SKM-1 (cell line): ENCODE results near the gene KRTAP4-12.
"Not testable (repeated sequence)": the region's sequence is repeated elsewhere in the genome, so short reads cannot be mapped to it uniquely, and the experiment has no call there.

Source experiments
- DNase-seq: peaks from one replicate; lab custom pipeline; 2025; ENCODE audit not compliant: unreplicated experiment; lab: John Stamatoyannopoulos, UW

Gene KRTAP4-12

GRCh38 chr17:41123991-41124371, at the start of gene KRTAP4-12:
TSS of gene KRTAP4-12 (minus strand) at chr17:41124182. CDS start at chr17:41124122, 60 bp downstream.
- DNase-seq: not testable (repeated sequence)

- DNase-seq: no peak
Observed at GRCh38 chr17:41171886-41172285, 47.9 kb upstream of the KRTAP4-12 start.

DNA sequence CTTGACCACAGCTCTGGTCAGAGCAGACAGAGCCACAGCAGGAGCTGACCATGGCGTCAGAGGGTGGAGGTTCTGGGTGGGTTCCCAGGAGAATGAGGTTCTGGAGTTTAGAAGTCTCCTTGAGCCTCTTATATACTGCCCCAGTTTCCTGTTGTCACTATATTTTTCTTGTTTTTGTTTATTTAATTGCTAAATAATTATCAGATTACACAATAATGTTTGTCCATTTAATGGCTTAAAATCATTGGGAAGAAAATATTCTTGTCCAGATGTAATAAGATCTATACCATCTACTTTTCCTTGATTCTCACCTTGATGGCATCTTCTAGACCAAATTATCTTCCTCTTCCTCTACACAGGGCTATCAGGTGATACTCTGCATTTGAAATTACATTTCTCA, 44.1 kb upstream of the KRTAP4-12 start, which contains the start of gene KRTAP4-3:
KRTAP4-3 (minus strand) TSS at position 101 of the 400 bp plus-strand sequence; CDS start at position 52, 49 bp downstream.
- DNase-seq: no peak

DNA sequence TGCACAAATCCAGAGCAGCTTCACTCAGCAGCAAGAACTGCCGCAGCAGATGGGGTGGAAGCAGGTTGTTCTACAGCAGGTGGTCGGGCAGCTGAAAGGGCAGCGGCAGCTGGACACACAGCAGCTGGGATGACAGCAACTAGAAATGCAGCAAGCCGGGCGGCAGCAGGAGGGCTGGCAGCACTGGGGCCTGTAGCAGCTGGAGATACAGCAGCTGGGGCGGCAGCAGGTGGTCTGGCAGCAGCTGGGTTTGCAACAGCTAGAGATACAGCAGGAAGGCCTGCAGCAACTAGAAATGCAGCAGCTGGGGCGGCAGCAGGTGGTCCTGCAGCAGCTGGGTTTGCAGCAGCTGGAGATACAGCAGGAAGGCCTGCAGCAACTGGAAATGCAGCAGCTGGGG, 43.6 kb upstream of the KRTAP4-12 start:
- no peak for DNase-seq

DNA sequence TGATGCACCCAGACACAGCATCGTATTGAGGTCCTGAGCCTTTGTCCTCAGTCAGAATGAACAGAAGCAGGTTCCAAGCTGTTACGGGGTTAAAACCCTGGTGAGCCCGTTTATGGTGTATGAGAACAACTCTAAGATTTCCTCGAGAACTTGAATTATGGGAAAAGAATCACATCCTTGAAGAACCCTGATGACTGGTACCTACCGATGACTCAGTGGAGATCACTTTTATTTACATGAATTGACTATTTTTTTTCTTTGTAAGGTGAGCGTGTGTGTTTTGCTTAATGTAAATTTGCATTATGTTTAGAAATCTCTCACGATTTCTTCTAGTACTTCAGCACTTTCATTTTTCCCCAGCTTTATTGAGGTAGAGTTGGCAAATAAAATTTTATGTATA, 39.8 kb upstream of the KRTAP4-12 start:
- DNase-seq: no peak

GRCh38 chr17:41160648-41161047, 36.7 kb upstream of the KRTAP4-12 start, which contains the start of gene KRTAP4-4:
TSS of gene KRTAP4-4 (minus strand) at chr17:41160748. CDS start at chr17:41160691, 57 bp downstream.
- no peak for DNase-seq

GRCh38 chr17:41160190-41160589, 36.2 kb upstream of the KRTAP4-12 start:
- not testable (repeated sequence) for DNase-seq

DNA sequence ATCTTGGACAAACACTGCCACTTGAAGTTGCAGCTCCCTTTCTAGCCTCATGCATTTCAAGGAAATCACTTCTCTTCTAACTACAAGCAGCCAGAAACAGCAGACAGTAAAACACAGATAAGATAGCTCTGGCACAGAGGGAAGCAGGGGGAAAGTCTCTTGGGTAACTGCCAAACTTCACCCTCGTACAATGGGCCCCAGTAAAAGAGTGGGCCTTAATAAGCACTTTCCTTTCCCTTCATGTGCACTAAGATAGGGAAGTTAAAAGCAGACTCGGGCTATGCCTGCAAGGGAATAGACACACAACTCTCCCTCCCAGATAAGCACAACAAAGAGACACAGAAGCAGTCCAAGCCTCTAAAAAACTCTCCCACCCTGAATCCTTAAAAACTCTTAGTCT, 29.9 kb upstream of the KRTAP4-12 start:
- DNase-seq: no peak

DNA sequence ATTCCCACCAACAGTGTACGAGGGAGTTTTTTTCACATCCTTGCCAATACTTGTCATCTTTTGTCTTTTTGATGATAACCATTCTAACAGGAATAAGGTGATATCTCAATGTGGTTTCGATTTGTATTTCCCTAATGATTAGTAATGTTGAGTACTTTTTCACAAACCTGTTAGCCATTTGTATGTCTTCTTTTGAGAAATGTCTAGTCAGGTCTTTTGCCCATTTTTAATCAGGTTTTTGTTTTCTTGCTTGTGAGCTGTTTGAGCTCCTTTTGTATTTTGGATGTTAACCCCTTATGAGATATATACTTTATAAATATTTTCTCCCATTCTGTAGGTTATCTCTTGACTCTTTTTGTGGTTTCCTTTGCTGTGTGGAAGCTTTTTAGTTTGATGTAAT, 27.5 kb upstream of the KRTAP4-12 start:
- no peak for DNase-seq

DNA sequence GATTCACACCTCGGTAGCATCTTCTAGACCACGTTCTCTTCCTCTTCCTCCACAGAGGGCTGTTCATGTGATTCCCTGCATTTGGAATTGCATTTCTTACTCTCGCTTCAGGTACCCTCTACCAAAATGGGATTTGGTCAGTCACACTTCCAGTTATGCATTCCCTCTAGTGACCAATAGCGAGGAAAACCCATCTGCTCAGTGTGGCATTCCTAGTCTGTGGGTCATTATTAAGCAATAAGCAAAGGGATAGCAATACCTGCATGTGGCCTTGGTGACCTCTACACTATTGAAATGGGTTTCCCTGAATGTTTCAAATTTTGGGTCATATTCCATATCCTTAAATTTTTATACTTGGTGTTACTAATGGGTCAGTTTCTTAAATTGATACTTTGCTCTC, 26.0 kb upstream of the KRTAP4-12 start:
- no peak for DNase-seq

DNA sequence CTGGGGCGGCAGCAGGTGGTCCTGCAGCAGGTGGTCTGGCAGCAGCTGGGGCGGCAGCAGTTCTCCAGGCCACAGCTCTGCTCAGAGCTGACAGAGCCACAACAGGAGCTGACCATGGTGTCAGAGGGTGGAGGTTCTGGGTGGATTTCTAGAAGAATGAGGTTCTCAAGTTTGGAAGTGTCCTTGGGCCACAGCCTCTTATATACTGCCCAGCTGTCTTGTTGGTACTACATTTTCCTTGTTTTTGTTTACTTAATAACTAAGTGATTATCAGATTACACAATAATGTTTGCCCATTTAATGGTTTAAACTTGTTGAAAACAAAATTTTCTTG, 25.6 kb upstream of the KRTAP4-12 start, which contains the start of gene KRTAP4-5:
KRTAP4-5 (minus strand) TSS at position 174 of the 334 bp plus-strand sequence; CDS start at position 116, 58 bp downstream.
- DNase-seq: no peak

DNA sequence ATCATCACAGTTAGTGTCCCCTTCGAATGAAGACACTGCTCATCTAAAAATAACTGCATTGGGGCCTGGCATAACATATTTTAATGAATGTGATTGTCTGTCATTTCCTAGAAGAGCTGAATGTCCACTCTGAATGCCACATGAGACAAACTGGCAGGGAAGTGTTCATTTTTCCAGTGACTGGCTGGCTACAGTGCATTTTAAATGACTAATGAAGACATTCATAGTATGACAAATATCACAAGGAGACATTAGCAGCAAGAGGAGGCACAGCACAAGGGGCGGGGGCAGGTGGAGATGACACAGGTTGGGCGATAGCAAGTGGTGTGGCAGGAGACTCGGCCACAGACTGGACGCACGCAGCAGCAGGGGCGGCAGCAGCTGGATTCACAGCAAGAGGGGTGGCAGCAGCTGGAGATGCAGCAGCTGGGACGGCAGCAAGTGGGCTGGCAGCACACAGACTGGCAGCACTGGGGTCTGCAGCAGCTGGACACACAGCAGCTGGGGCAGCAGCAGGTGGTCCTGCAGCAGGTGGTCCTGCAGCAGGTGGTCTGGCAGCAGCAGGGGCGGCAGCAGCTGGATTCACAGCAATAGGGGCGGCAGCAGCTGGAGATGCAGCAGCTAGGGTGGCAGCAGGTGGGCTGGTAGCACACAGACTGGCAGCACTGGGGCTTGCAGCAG, 25.1 kb upstream of the KRTAP4-12 start:
- DNase-seq: not testable (repeated sequence)

DNA sequence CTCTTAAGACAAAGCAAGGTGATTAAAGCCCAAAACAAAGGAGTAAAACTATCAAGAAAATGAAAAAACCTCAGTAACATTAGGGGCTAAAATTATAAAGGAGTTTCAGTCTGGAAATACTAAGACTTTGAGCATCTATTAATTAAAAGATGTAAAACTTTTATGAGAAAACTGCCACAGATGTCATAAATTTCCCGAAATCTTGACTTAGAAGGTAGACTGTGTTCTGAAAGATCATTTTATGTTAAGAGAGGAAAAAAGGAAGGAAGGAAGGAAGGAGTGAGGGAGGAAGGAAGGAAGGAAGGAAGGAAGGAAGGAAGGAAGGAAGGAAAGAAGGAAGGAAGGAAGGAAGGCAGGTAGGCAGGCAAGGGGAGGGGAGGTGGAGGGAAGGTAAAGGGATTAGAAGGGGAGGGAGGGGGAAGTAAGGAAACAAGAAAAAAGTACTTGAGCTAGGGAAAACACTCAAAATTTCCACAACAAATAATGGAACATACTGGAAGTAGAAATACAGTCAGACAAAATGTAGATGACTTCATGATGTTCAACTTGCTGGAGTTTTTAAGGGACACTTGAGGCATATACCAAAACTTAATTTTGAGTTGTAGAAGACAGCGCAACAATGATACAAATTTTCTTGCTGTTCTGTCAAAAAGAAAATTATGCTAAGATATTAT, 23.7 kb upstream of the KRTAP4-12 start:
- no peak for DNase-seq

- DNase-seq: no peak
Observed at GRCh38 chr17:41145261-41145660, 21.3 kb upstream of the KRTAP4-12 start.

DNA sequence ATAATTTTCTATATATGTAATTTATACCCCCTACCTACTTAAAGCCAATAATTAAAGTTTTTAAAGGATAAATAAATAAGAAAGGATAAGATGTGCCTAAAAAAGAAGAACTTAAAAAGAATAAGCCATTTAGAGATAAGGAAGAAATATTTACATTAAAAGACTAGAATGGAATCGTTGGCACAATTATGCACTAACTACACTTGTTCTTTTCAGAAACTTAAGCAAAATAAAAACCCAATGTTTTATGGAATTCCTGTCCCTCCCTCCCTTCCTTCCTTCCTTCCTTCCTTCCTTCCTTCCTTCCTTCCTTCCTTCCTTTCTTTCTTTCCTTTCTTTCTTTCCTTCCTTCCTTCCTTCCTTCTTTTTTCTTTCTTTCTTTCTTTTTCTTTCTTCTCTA, 20.9 kb upstream of the KRTAP4-12 start:
- DNase-seq: no peak

- DNase-seq: no peak
Observed at GRCh38 chr17:41141361-41141760, 17.4 kb upstream of the KRTAP4-12 start.

DNA sequence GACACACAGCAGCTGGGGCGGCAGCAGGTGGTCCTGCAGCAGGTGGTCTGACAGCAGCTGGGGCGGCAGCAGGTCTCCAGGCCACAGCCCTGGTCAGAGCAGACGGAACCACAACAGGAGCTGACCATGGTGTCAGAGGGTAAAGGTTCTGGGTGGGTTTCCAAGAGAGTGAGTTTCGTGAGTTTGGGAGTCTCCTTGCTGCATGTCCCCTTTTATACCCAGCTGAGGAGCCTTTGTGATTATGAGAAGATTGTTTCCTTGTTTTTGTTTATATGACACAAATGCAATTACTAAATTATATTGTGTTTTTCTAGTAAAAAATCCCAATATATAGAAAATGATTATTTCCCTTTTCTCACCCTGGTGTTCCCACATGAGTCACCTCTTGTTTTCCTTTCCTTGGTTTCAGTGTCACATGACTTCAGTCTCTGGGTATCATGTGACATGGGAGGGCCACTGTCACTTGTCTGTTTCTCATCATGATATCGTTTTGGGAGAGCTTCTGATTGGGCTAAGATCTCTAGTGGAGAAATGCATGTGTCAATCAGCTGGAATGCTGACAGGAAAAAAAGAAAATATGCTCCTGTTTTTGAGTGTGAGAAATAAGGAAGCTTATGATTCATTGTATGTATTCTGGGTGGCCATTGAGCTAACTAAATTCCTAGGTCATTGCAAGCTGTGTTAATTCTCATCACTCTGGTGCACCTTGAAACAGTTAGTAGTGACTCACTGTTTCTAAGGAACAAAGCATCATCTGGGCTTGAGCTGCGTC, 16.6 kb upstream of the KRTAP4-12 start, which contains the start of gene KRTAP4-6:
KRTAP4-6 (minus strand) TSS at position 185 of the 772 bp plus-strand sequence; CDS start at position 128, 57 bp downstream.
- no peak for DNase-seq

DNA sequence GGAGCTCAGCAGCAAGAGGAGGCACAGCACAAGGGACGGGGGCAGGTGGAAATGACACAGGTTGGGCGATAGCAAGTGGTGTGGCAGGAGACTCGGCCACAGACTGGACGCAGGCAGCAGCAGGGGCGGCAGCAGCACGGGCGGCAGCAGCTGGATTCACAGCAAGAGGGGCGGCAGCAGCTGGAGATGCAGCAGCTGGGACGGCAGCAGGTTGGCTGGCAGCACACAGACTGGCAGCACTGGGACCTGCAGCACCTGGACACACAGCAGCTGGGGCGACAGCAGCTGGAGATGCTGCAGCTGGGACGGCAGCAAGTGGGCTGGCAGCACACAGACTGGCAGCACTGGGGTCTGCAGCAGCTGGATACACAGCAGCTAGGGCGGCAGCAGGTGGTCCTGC, 15.9 kb upstream of the KRTAP4-12 start:
- not testable (repeated sequence) for DNase-seq

- no peak for DNase-seq
Observed at GRCh38 chr17:41133880-41134735, 10.1 kb upstream of the KRTAP4-12 start.

GRCh38 chr17:41131979-41132378, 8.0 kb upstream of the KRTAP4-12 start:
- DNase-seq: no peak

DNA sequence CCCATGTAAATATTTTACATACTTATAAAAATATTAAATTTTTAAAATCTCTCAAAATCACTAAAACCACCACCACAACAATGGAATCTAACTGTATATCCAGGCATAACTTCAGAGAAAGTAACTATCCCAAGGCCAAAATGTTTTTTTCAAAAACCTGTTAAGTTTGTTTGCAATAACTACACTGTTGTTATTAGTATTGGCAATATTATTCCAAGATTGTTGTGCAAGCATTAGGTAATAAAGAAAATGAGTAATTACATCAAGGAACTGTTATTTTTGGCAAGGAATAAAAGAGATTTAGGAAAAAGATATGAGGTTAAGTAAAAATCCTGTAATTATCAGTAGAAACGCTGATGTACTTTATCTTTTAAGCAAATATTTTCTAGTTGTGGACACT, 3.4 kb upstream of the KRTAP4-12 start:
- no peak for DNase-seq
